Immature natural killer cell (primary cell): Measurements from ENCODE around the gene SCUBE2. TPM values are rescaled to one million over a fixed set of nuclear protein-coding genes. Genes with fewer than 3 reads are reported as not detected.

Source experiments
- DNase-seq, 3 donors: peaks; one replicate each; pipeline ENCODE4 v3.0.0; 2022; ENCODE audit warnings: mixed read lengths in 1 of 3
- H3K27ac Mint-ChIP-seq, 6 donors: one replicate each; pipeline ENCODE4 v1.8.0; 2020; ENCODE audit warnings: mixed read lengths in 6 of 6, mild to moderate bottlenecking in 5 of 6, inconsistent platforms in 4 of 6, moderate library complexity in 3 of 6
- H3K27me3 Mint-ChIP-seq, 3 donors: one replicate each; pipeline ENCODE4 v1.8.0; 2020 to 2021; ENCODE audit warnings: low read depth in 3 of 3, mild to moderate bottlenecking in 3 of 3, mixed read lengths in 3 of 3, moderate library complexity in 3 of 3, inconsistent platforms in 1 of 3
- H3K36me3 Mint-ChIP-seq, 3 donors: one replicate each; pipeline ENCODE4 v1.8.0; 2020; ENCODE audit warnings: mixed read lengths in 3 of 3, inconsistent platforms in 2 of 3, mild to moderate bottlenecking in 2 of 3
- H3K4me1 Mint-ChIP-seq, 2 donors: one replicate each; pipeline ENCODE4 v1.8.0; 2020; ENCODE audit warnings: inconsistent platforms in 2 of 2, mild to moderate bottlenecking in 2 of 2, mixed read lengths in 2 of 2, moderate library complexity in 1 of 2
- H3K4me3 Mint-ChIP-seq, 5 donors: one replicate each; pipeline ENCODE4 v1.8.0; 2020; ENCODE audit warnings: mild to moderate bottlenecking in 5 of 5, mixed read lengths in 5 of 5, inconsistent platforms in 3 of 5, moderate library complexity in 3 of 5
- H3K9me3 Mint-ChIP-seq, 6 donors: one replicate each; pipeline ENCODE4 v1.8.0; 2020; ENCODE audit warnings: mild to moderate bottlenecking in 6 of 6, mixed read lengths in 6 of 6, inconsistent platforms in 4 of 6, moderate library complexity in 3 of 6
- polyA plus RNA-seq, 3 donors: library from polyadenylated mRNA; unstranded; fragments of 300-500 nt; fragmentation: Illumina TruSeq; gene quantifications; one replicate each; pipeline ENCODE4 v1.2.3, GENCODE V29; 2021

The SCUBE2 gene
- polyA plus RNA-seq, 3 donors from 2014 or later, result not detected

- H3K4me3 Mint-ChIP-seq, result no peak overlapping the region
- H3K4me1 Mint-ChIP-seq, result no peaks in the 10 kb centered on the region
- no peak for DNase-seq
- no peaks in the 10 kb centered on the region for H3K36me3 Mint-ChIP-seq
- no peaks in the 10 kb centered on the region for H3K9me3 Mint-ChIP-seq
- H3K27ac Mint-ChIP-seq, result no peak overlapping the region
- H3K27me3 Mint-ChIP-seq, result peaks cover 0 to 5% (median 4%) of the 10 kb centered on the region in 3 donors
These were observed 53.4 kb downstream of the SCUBE2 start for GRCh38 chr11:9037963-9038362.

GRCh38 chr11:9037046-9037780 lies 54.2 kb downstream of the SCUBE2 start:
- Mint-ChIP-seq H3K36me3 (no peaks in the 10 kb centered on the region), H3K4me3 (no peak overlapping the region), H3K9me3 (no peaks in the 10 kb centered on the region), H3K4me1 (no peaks in the 10 kb centered on the region), H3K27ac (no peak overlapping the region), H3K27me3 (peaks cover 0 to 5% (median 4%) of the 10 kb centered on the region in 3 donors)
- DNase-seq, result no peak

GRCh38 chr11:9030601-9031000 lies 60.8 kb downstream of the SCUBE2 start:
- Mint-ChIP-seq H3K4me3 (no peak overlapping the region), H3K27me3 (peaks cover 0 to 2% (median 0%) of the 10 kb centered on the region in 3 donors), H3K4me1 (no peaks in the 10 kb centered on the region), H3K36me3 (no peaks in the 10 kb centered on the region), H3K27ac (no peak overlapping the region), H3K9me3 (no peaks in the 10 kb centered on the region)
- no peak for DNase-seq

- H3K9me3 Mint-ChIP-seq, result no peaks in the 10 kb centered on the region
- no peak overlapping the region for H3K4me3 Mint-ChIP-seq
- peaks cover 0 to 2% (median 2%) of the 10 kb centered on the region in 3 donors for H3K27me3 Mint-ChIP-seq
- no peak overlapping the region for H3K27ac Mint-ChIP-seq
- no peak for DNase-seq
- H3K4me1 Mint-ChIP-seq, result no peaks in the 10 kb centered on the region
- no peaks in the 10 kb centered on the region for H3K36me3 Mint-ChIP-seq
These were observed 62.0 kb downstream of the SCUBE2 start for GRCh38 chr11:9029422-9029821.

- H3K27ac Mint-ChIP-seq, result peak overlapping the region in 1 of 6 donors; percentile 52
These were observed 62.8 kb downstream of the SCUBE2 start for GRCh38 chr11:9028581-9028980.

GRCh38 chr11:9025101-9025850 lies 66.1 kb downstream of the SCUBE2 start:
- DNase-seq, result no peak
- H3K27me3 Mint-ChIP-seq, result peaks cover 0 to 5% (median 4%) of the 10 kb centered on the region in 3 donors
- no peak overlapping the region for H3K27ac Mint-ChIP-seq
- H3K36me3 Mint-ChIP-seq, result no peaks in the 10 kb centered on the region
- no peaks in the 10 kb centered on the region for H3K4me1 Mint-ChIP-seq
- H3K4me3 Mint-ChIP-seq, result no peak overlapping the region
- H3K9me3 Mint-ChIP-seq, result no peaks in the 10 kb centered on the region

More at GRCh38 chr11:9028581-9028980, 62.8 kb downstream of the SCUBE2 start:
- DNase-seq, result no peak
- H3K27me3 Mint-ChIP-seq, result peaks cover 0 to 3% (median 2%) of the 10 kb centered on the region in 3 donors
- H3K36me3 Mint-ChIP-seq, result no peaks in the 10 kb centered on the region
- no peak overlapping the region for H3K4me3 Mint-ChIP-seq
- H3K9me3 Mint-ChIP-seq, result no peaks in the 10 kb centered on the region
- H3K4me1 Mint-ChIP-seq, result no peaks in the 10 kb centered on the region

GRCh38 chr11:9022961-9023680 lies 68.3 kb downstream of the SCUBE2 start:
- Mint-ChIP-seq H3K4me3 (no peak overlapping the region), H3K9me3 (no peaks in the 10 kb centered on the region), H3K27me3 (peaks cover 0 to 5% (median 4%) of the 10 kb centered on the region in 3 donors), H3K27ac (no peak overlapping the region), H3K36me3 (no peaks in the 10 kb centered on the region), H3K4me1 (no peaks in the 10 kb centered on the region)
- no peak for DNase-seq

- no peak overlapping the region for H3K4me3 Mint-ChIP-seq
- H3K36me3 Mint-ChIP-seq, result no peaks in the 10 kb centered on the region
- no peaks in the 10 kb centered on the region for H3K9me3 Mint-ChIP-seq
- H3K4me1 Mint-ChIP-seq, result no peaks in the 10 kb centered on the region
- no peak overlapping the region for H3K27ac Mint-ChIP-seq
- DNase-seq, result no peak
- H3K27me3 Mint-ChIP-seq, result peaks cover 0 to 5% (median 4%) of the 10 kb centered on the region in 3 donors
These were observed 70.5 kb downstream of the SCUBE2 start for GRCh38 chr11:9020916-9021315.

GRCh38 chr11:9019861-9020260 lies 71.5 kb downstream of the SCUBE2 start:
- H3K36me3 Mint-ChIP-seq, result no peaks in the 10 kb centered on the region
- no peak overlapping the region for H3K4me3 Mint-ChIP-seq
- peaks cover 0 to 5% (median 4%) of the 10 kb centered on the region in 3 donors for H3K27me3 Mint-ChIP-seq
- DNase-seq, result no peak
- H3K4me1 Mint-ChIP-seq, result no peaks in the 10 kb centered on the region
- H3K9me3 Mint-ChIP-seq, result no peaks in the 10 kb centered on the region
- no peak overlapping the region for H3K27ac Mint-ChIP-seq

GRCh38 chr11:9017773-9018172 lies 73.6 kb downstream of the SCUBE2 start:
- peaks cover 0 to 10% (median 1%) of the 10 kb centered on the region in 3 donors for H3K27me3 Mint-ChIP-seq
- H3K36me3 Mint-ChIP-seq, result no peaks in the 10 kb centered on the region
- DNase-seq, result no peak
- no peaks in the 10 kb centered on the region for H3K9me3 Mint-ChIP-seq
- no peaks in the 10 kb centered on the region for H3K4me1 Mint-ChIP-seq
- no peak overlapping the region for H3K4me3 Mint-ChIP-seq
- no peak overlapping the region for H3K27ac Mint-ChIP-seq

GRCh38 chr11:9016916-9017642 lies 74.3 kb downstream of the SCUBE2 start:
- DNase-seq, result no peak
- Mint-ChIP-seq H3K4me3 (no peak overlapping the region), H3K36me3 (no peaks in the 10 kb centered on the region), H3K4me1 (no peaks in the 10 kb centered on the region), H3K27me3 (peaks cover 0 to 9% (median 0%) of the 10 kb centered on the region in 3 donors), H3K27ac (no peak overlapping the region), H3K9me3 (no peaks in the 10 kb centered on the region)

GRCh38 chr11:9015677-9016076 lies 75.7 kb downstream of the SCUBE2 start:
- no peaks in the 10 kb centered on the region for H3K4me1 Mint-ChIP-seq
- DNase-seq, result peak; percentile 42 to 47 (median 47)
- no peaks in the 10 kb centered on the region for H3K36me3 Mint-ChIP-seq
- H3K27me3 Mint-ChIP-seq, result peaks cover 0 to 6% (median 0%) of the 10 kb centered on the region in 3 donors
- no peaks in the 10 kb centered on the region for H3K9me3 Mint-ChIP-seq
- H3K4me3 Mint-ChIP-seq, result no peak overlapping the region
- no peak overlapping the region for H3K27ac Mint-ChIP-seq

GRCh38 chr11:9014826-9015225 lies 76.6 kb downstream of the SCUBE2 start:
- no peak overlapping the region for H3K4me3 Mint-ChIP-seq
- no peaks in the 10 kb centered on the region for H3K36me3 Mint-ChIP-seq
- DNase-seq, result no peak
- no peaks in the 10 kb centered on the region for H3K9me3 Mint-ChIP-seq
- no peak overlapping the region for H3K27ac Mint-ChIP-seq
- H3K27me3 Mint-ChIP-seq, result peaks cover 0 to 6% (median 0%) of the 10 kb centered on the region in 3 donors
- H3K4me1 Mint-ChIP-seq, result no peaks in the 10 kb centered on the region
